Measurements from ENCODE around the gene TRPM8.
"Not testable (repeated sequence)": the region's sequence is repeated elsewhere in the genome, so short reads cannot be mapped to it uniquely, and the experiment has no call there.

The TRPM8 gene

DNA sequence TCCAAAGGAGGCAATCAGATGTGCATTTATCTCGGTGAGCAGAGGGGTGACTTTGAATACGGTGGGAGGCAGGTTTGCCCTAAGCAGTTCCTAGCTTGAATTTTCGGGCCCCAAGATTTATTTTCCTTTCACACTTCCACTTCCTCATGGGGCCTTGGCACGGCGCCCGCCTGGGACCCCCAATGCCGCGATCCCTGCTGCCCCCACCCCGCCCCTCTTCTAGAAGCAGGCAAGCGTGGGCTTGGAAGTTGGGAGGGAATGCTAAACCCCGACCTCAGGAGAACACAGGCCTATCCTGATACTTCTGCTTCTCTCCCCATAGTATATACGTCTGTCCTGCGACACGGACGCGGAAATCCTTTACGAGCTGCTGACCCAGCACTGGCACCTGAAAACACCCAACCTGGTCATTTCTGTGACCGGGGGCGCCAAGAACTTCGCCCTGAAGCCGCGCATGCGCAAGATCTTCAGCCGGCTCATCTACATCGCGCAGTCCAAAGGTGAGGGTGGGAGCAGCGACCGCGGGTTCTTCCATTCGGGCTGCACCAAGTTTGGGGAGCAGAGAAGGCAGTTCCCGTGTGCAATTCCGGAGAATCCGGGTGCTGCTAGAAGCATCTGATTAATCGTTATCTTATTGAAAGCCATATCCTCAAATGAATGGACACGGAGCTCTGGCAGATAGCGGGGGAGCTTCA is 21.6 kb downstream of the TRPM8 start:
- DNase-seq: no peak

DNA sequence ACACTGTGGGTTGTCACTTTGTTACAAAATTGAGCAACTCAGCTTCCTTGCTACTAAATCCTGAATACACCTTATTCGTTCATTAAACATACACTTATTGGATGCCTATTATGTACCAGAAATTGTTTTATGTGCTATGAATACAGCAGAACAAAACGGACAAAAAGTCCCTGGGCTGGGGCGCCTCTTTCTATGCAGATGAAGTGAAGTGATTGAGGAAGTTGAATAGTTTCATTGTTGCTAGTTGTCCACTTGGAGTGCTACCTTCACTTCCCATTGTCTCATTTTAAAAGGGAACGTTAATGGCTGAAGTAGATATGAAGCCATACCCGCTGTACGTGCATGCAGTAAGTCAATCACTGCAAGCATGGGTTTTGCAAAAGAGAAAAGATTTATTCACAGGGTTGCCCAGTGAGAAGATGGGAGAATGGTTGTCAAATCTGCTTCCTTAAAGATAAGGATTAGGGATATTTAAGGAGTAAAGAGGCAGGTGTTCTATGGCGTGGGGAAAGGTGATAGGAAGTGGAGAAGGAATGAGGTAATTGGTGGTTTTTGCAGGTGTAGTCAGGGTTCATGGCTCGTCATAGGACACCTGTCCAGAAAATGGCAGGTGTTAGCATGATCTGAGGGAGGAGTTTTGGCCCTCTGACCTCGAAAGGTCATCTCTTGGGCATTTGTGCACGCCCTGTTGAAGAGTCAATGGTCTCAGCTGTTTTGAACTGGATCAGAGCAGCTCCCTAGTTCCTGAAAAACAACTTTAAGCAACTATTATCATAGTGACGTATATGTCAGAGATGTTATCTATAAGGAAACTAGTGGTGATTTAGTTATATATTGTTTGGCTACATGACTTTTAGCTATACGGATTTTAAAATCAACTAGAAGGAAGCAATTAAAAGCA is 23.5 kb downstream of the TRPM8 start:
- DNase-seq: no peak

DNA sequence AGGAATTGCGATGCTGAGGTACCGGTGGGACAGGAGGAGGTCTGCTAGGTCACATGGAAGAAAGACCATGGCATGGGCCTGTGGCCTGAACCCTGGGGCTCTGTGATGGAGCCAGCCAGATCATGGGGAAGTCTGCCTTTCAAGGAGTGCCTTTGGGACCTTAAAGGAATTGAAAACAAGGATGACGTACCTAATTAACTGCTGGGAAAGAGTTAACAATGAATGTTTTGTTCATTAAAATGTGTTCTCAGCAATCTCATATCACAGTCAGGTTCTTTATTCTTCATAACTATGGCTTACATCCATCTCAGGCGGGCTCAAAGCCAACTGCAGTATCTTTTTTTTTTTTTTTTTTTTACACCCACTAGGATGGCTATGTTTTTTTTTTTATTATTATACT is 25.6 kb downstream of the TRPM8 start:
- DNase-seq: no peak

GRCh38 chr2:233944269-233944668 is 27.1 kb downstream of the TRPM8 start:
- DNase-seq: no peak

DNA sequence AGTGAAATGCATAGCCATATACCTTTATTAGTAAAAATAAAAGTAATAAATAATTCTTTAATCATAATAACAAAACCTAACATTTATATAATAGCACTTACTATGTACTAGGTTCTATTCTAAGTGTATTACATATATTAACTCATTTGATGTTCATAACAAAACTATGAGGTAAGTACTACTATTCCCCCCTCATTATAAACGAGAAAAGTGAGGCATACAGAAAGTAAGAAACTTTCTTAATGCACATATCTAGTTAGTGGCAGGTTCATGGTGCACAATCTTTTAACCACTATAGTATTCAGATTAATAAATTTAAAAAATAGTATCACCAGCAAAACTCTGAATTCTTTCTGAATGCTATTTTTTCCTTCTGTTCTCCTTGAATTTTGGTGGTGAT is 27.5 kb downstream of the TRPM8 start:
- DNase-seq: no peak

DNA sequence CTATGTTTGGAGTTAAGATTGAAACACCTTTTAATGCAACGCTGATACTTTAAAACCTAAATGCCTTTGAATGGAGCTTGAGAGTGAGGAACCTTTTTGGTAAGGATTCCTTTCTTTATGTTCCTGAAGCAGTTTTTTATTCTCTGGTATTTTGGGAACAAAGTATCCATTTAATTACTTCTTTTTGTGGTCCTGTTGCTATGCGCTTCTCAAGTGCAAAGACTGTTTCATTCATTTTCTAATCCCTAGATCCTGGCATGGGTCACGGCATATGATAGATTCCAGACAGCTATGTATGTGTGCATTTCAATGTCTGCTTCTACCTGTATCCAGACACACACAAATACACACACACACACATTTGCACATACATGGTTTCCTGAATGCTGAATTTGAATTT is 28.0 kb downstream of the TRPM8 start:
- no peak for DNase-seq

DNA sequence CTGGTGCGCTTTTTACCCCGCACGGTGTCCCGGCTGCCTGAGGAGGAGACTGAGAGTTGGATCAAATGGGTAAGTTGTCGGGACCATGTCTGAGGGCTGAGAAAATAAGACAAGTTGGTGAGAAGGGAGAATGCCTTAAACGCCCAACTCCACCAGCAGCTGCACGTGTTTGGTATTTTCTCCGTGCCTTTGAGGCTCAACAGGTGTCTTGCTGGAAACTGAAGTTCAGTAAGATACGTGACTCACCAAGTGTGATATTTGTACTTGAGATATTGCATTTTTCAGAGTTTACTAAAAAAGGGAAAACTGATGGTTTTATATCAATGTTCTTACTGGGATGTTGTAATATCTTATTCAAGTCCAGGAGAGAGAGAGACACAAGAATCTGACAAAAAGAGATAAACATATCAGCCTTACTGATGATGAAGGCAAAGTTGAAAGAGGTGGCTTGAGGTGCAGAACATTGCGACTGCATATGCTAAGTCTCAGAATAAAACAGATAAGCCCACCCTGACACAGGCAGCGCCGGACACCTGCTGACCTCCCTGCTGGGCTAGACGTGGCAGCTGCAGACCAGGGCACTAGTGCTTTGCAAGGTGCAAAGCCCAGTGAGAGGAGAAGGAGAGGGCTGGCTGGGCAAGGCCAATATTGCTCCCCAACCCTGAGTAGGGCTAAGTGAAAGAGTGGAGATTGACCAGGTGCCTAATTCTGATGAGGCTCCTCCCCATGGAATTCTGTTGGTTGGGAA is 33.1 kb downstream of the TRPM8 start:
- DNase-seq: no peak

DNA sequence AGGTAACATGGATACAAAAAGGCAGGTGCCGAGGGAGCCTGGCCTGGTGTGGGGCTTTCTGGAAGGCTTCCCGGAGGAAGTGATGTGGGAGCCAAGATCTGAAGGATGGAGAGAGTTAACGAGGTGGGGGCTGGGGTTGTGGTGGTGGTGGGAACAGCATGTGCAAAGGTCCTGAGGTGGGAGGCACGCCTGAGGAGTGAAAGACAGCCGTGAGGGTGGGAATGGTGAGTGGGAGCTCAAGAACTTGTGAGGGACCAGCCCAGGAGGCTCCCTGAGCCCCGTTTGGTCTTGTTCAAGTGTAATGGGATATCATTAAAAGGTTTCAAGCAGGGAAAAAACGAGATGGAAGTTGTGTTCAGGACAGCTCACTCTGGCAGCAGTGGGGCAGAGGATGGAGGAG is 35.2 kb downstream of the TRPM8 start:
- DNase-seq: no peak

DNA sequence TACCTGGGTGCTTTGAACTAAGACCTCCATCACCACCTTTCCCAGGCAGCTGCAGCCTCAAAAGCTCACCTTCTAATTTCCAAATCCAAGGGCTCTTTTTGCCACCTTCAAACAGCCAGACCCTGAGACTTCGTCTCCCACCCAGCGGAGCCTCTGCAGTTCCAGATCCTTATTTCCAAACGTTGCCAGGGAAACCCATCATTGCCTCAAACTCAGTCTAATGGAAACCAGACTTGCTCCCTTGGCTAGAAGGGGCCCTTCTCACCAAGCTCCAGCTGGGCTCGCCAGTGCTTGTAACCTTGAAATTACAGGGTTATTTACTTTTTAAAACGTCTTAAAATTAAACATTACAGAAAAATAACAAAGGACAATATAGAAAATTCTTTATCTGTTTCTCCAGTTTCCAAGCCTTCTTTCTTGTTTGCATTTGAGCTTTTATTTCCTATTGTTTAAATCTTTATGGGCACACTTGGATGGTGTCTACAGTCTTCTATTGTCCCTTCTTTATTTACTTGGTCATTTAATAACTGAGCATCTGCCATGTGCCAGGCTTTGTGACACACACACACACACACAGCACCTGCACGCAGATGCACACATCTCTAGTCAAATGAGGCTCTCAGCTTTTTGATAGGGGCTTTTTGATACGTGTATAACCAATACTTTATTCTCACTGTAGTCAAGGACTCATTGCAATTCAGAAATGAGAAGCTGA is 36.1 kb downstream of the TRPM8 start:
- no peak for DNase-seq

- no peak for DNase-seq
Observed at GRCh38 chr2:233960203-233960602, 43.0 kb downstream of the TRPM8 start.

GRCh38 chr2:233961905-233962304 is 44.7 kb downstream of the TRPM8 start:
- no peak for DNase-seq

DNA sequence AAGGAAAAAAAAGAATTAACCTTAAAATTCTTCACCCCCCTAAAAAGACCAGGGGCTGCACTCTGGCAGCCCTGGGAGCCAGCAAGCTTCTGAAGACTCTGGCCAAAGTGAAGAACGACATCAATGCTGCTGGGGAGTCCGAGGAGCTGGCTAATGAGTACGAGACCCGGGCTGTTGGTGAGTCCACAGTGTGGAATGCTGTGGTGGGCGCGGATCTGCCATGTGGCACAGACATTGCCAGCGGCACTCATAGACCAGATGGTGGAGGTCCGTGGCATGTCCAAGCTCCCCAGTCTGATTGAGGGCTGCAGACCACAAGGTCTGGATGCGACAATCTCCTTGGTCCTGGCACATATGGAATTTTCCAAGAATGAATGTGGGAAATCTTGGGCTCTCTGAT is 47.4 kb downstream of the TRPM8 start:
- no peak for DNase-seq

GRCh38 chr2:233965032-233965603 is 47.9 kb downstream of the TRPM8 start:
- no peak for DNase-seq

- not testable (repeated sequence) for DNase-seq
Observed at GRCh38 chr2:233965646-233966045, 48.5 kb downstream of the TRPM8 start.

- no peak for DNase-seq
Observed at GRCh38 chr2:233966388-233966787, 49.2 kb downstream of the TRPM8 start.

GRCh38 chr2:233967164-233967563 is 50.0 kb downstream of the TRPM8 start:
- DNase-seq: no peak

DNA sequence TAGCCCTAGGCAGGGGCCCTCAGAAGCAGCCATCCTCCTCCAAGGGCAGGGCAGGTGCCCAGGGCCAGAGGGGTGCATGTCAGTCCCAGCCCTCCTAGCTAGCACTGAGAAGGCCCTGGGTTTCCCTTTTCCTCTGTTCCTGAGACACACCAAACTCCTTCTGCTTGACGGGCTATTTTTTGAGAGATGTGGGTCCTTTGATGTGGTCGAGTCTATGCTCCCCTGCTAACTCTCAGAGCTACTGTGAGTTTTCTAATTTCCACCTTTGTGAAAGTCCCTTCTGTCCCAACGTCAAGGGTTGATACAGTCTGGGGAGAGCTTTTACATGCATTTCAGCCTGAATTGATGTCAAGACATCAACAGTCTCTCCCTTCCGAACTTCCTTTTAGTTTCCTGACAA is 51.4 kb downstream of the TRPM8 start:
- DNase-seq: no peak

- DNase-seq: not testable (repeated sequence)
Observed at GRCh38 chr2:233972460-233972859, 55.3 kb downstream of the TRPM8 start.

GRCh38 chr2:233972941-233973575 is 55.9 kb downstream of the TRPM8 start:
- no peak for DNase-seq

- DNase-seq: no peak
Observed at GRCh38 chr2:233973786-233974185, 56.6 kb downstream of the TRPM8 start.

DNA sequence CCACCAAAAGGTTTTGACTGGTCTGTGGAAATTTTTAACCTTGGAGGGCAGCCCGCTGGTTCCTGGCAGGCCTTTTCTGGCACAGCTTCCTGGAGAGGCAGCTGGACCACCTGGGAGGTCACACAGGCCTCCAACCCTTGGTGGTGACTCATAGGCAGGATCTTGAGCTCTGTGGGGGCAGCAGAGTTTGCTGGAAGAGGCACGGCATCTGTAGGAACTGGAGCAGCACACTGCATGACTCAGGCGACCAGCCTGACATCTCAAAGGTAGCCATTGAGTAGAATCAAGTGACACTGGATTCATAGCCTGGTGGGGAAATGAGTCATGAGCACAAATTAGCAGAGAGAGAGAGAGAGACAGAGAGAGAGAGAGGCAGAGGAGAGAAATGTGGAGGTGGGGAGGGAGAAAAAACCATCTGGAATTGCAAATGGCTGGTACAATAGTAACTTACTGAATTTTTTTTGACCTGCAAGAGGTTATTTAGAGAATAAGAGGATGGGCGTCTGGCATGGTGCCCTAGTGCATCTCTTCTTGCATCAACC is 57.4 kb downstream of the TRPM8 start:
- no peak for DNase-seq

DNA sequence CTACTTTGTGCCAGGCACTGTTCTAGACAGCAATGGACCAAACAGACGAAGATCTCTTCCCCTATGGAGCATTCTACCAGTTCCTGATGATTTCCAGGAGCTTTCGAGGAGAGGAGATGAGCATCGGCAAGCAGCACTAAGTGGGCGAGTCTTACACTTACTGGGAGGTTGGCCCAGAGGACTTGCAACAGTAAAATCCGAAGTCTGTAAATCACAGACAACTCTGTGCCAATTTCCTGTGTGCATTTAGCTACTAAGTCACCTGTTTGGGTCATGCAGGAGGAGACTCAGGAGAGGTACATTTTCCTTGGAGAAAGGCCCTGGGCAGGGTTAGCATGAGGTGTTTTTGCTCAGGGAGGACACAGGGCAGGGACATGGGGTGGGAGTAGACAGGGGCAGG is 58.9 kb downstream of the TRPM8 start:
- no peak for DNase-seq

Data from stimulated activated CD4-positive, alpha-beta T cell treated with anti-CD3 and anti-CD28 coated beads, Interleukin-4, amount 100 ng/mL, for 1 hour (primary cell).